ENCODE results near the gene PDCD6IP.

The PDCD6IP gene

DNA sequence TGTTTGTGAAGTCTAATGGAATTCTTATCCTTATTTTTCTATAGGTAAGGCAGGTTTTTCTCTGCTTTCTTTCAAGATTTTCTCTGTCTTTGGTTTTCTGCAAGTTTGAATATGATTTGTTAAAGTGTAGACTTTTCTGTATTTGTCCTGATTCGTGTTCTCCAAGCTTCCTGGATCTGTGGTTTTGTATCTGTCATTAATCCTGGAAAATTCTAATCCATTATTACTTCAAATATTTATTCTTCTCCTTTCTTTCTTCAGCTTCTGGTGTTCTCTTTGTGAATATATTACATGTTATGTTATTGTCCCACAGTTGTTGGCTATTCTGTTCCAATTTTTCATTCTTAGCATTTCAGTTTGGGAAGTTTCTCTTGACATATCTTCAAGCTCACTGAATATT lies 76.4 kb downstream of the PDCD6IP start:
- Histone ChIP-seq H3K4me3 (ENCODE audit: insufficient read length, low read depth) (no peak overlapping the region), H3K9ac (ENCODE audit: insufficient read length, low read depth) (no peak overlapping the region), H3K4me1 (ENCODE audit: insufficient read depth, insufficient read length) (peaks cover 2% of the 10 kb centered on the region), H3K36me3 (ENCODE audit: insufficient read depth, insufficient read length, low read length) (no peaks in the 10 kb centered on the region), H3K9me3 (ENCODE audit: insufficient read depth, low read length) (no peaks in the 10 kb centered on the region), H3K27me3 (ENCODE audit: insufficient read depth, insufficient read length) (no peaks in the 10 kb centered on the region)
- no peak for DNase-seq (ENCODE audit: low read depth, low spot score)
- no peak for TF ChIP-seq ZNF274 (IDR thresholded peaks at IDR 0.05; ENCODE audit: low read depth, low read length)

DNA sequence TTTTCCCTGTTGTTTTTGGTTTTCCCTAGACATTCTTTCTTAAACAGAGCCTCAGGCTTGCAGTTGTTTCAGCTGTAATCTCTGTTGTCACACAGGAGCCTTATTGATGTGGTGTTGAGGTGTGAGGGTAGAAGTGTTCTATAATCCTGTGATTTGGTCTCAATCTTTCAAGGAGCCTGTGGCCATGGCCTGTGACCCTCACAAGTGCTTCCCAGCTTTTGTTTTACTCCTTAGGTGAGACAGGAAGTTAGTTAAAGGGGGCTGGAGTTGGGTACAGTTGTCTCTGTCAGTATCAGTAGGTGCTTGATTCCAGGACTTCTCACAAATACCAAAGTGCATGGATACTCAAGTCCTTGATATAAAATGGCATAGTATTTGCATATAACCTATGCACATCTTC lies 77.2 kb downstream of the PDCD6IP start:
- Histone ChIP-seq H3K4me3 (ENCODE audit: insufficient read length, low read depth) (no peak overlapping the region), H3K9ac (ENCODE audit: insufficient read length, low read depth) (no peak overlapping the region), H3K27me3 (ENCODE audit: insufficient read depth, insufficient read length) (no peaks in the 10 kb centered on the region), H3K4me1 (ENCODE audit: insufficient read depth, insufficient read length) (no peaks in the 10 kb centered on the region), H3K36me3 (ENCODE audit: insufficient read depth, insufficient read length, low read length) (no peaks in the 10 kb centered on the region), H3K9me3 (ENCODE audit: insufficient read depth, low read length) (no peaks in the 10 kb centered on the region)
- TF ChIP-seq YY1 (IDR thresholded peaks at IDR 0.05; ENCODE audit: insufficient read depth, insufficient read length) (no peak), SUZ12 (IDR thresholded peaks at IDR 0.05; ENCODE audit: extremely low read depth, insufficient read depth, insufficient read length) (no peak), ZNF274 (IDR thresholded peaks at IDR 0.05; ENCODE audit: low read depth, low read length) (no peak)
- no peak for DNase-seq (ENCODE audit: low read depth, low spot score)

DNA sequence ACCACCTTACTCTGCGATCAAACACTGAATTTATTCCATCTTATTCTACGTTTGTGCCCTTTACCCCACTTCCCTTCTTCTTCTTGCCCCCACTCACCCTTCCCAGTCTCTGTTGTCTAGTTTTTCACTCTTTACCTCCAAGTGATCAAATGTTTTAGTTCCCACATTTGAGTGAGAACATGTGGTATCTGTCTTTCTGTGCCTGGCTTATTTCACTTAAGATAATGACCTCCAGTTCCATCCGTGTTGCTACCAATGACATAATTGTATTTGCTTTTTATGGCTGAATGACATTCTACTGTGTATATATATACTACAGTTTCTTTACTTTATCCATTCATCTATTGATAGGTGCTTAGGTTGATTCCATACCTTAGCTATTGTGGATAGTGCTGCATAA lies 78.8 kb downstream of the PDCD6IP start:
- no peaks in the 10 kb centered on the region for H3K4me1 ChIP-seq (ENCODE audit: insufficient read depth, insufficient read length)
- DNase-seq (ENCODE audit: low read depth, low spot score) = no peak
- H3K9me3 ChIP-seq (ENCODE audit: insufficient read depth, low read length) = no peaks in the 10 kb centered on the region
- H3K4me3 ChIP-seq (ENCODE audit: insufficient read length, low read depth) = no peak overlapping the region
- no peaks in the 10 kb centered on the region for H3K36me3 ChIP-seq (ENCODE audit: insufficient read depth, insufficient read length, low read length)
- H3K9ac ChIP-seq (ENCODE audit: insufficient read length, low read depth) = no peak overlapping the region
- TF ChIP-seq SUZ12 (IDR thresholded peaks at IDR 0.05; ENCODE audit: extremely low read depth, insufficient read depth, insufficient read length) (no peak), YY1 (IDR thresholded peaks at IDR 0.05; ENCODE audit: insufficient read depth, insufficient read length) (no peak), ZNF274 (IDR thresholded peaks at IDR 0.05; ENCODE audit: low read depth, low read length) (no peak)
- H3K27me3 ChIP-seq (ENCODE audit: insufficient read depth, insufficient read length) = no peaks in the 10 kb centered on the region

GRCh38 chr3:33879540-33879939 lies 81.1 kb downstream of the PDCD6IP start:
- Histone ChIP-seq H3K9me3 (ENCODE audit: insufficient read depth, low read length) (no peaks in the 10 kb centered on the region), H3K36me3 (ENCODE audit: insufficient read depth, insufficient read length, low read length) (no peaks in the 10 kb centered on the region), H3K9ac (ENCODE audit: insufficient read length, low read depth) (no peak overlapping the region), H3K4me1 (ENCODE audit: insufficient read depth, insufficient read length) (no peaks in the 10 kb centered on the region), H3K4me3 (ENCODE audit: insufficient read length, low read depth) (no peak overlapping the region), H3K27me3 (ENCODE audit: insufficient read depth, insufficient read length) (no peaks in the 10 kb centered on the region)
- no peak for DNase-seq (ENCODE audit: low read depth, low spot score)
- no peak for TF ChIP-seq YY1 (IDR thresholded peaks at IDR 0.05; ENCODE audit: insufficient read depth, insufficient read length)
- TF ChIP-seq SUZ12 (IDR thresholded peaks at IDR 0.05; ENCODE audit: extremely low read depth, insufficient read depth, insufficient read length) = no peak
- no peak for TF ChIP-seq ZNF274 (IDR thresholded peaks at IDR 0.05; ENCODE audit: low read depth, low read length)

DNA sequence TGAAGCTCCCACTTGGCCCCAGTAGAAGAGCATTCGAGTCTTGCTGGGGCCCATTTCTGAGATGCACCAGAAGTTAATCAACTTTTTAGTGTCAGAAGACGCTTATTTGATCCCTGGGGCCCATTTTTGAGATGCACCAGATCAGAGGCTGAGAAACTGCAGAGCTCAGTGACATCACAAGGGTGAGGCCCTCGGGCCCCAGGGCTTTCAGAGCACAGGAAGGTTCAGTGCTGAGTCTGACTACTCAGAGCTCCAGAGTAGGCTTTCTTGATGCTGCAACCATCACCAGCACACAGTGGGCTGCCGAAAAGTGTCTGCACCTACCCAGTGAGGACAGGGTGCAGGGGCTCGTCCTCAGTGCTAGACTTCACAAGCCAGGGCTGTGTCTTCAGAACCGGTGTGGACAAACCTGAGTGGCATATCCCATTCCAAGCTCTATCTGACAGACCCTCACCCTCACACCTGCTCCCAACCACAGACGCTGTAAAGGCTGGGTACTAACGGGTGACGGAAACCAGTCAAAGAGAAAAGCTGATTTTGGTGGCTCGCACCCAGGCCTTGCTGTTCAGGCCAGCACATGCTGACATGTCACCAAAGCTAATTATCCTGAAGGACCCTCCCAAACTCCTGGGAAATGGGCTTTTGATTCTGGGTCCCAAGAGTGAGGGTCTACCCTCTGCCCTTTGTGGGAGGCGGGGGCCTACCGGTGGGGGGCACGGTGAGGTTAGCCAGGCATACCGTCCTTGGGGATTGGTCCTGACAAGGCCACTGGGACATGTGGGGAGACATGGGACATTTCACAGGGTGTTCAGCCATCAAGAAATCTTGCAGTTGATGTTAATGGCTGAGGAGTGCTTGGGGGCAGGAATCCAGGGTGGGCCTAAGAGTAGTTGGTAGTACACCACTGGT lies 83.0 kb downstream of the PDCD6IP start:
- H3K9me3 ChIP-seq (ENCODE audit: insufficient read depth, low read length) = no peaks in the 10 kb centered on the region
- TF ChIP-seq YY1 (IDR thresholded peaks at IDR 0.05; ENCODE audit: insufficient read depth, insufficient read length) = no peak
- no peak for TF ChIP-seq SUZ12 (IDR thresholded peaks at IDR 0.05; ENCODE audit: extremely low read depth, insufficient read depth, insufficient read length)
- no peak for TF ChIP-seq ZNF274 (IDR thresholded peaks at IDR 0.05; ENCODE audit: low read depth, low read length)
- no peak for DNase-seq (ENCODE audit: low read depth, low spot score)

GRCh38 chr3:33882296-33882695 lies 83.9 kb downstream of the PDCD6IP start:
- no peaks in the 10 kb centered on the region for H3K4me1 ChIP-seq (ENCODE audit: insufficient read depth, insufficient read length)
- no peak for DNase-seq (ENCODE audit: low read depth, low spot score)
- H3K9ac ChIP-seq (ENCODE audit: insufficient read length, low read depth) = no peak overlapping the region
- no peaks in the 10 kb centered on the region for H3K9me3 ChIP-seq (ENCODE audit: insufficient read depth, low read length)
- H3K36me3 ChIP-seq (ENCODE audit: insufficient read depth, insufficient read length, low read length) = no peaks in the 10 kb centered on the region
- H3K4me3 ChIP-seq (ENCODE audit: insufficient read length, low read depth) = no peak overlapping the region
- TF ChIP-seq SUZ12 (IDR thresholded peaks at IDR 0.05; ENCODE audit: extremely low read depth, insufficient read depth, insufficient read length) (no peak), ZNF274 (IDR thresholded peaks at IDR 0.05; ENCODE audit: low read depth, low read length) (no peak), YY1 (IDR thresholded peaks at IDR 0.05; ENCODE audit: insufficient read depth, insufficient read length) (no peak)
- H3K27me3 ChIP-seq (ENCODE audit: insufficient read depth, insufficient read length) = no peaks in the 10 kb centered on the region

More for the DNA sequence above, 83.0 kb downstream of the PDCD6IP start:
- Histone ChIP-seq H3K4me3 (ENCODE audit: insufficient read length, low read depth) (no peak overlapping the region), H3K36me3 (ENCODE audit: insufficient read depth, insufficient read length, low read length) (no peaks in the 10 kb centered on the region), H3K9ac (ENCODE audit: insufficient read length, low read depth) (no peak overlapping the region), H3K27me3 (ENCODE audit: insufficient read depth, insufficient read length) (no peaks in the 10 kb centered on the region), H3K4me1 (ENCODE audit: insufficient read depth, insufficient read length) (no peaks in the 10 kb centered on the region)

DNA sequence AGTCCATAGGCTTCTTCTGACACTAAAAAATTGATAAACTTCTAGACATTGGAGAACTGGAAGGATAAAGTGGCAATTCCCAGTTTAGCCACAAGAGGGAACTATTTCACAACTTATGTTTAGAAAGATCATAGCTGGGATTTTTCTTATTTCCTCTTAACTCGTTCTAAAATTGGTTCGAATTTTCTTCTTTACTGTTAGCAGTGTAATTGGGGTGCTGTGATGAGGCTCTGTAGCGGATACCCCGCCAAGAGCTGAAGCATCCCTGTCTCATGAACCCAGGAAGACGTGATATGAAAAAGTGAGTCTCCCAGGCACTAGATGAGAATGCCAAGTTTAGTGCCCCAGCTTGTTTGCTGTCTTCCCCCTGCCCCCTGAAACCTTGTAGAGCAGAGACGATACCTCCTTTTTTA lies 85.1 kb downstream of the PDCD6IP start:
- Histone ChIP-seq H3K9ac (ENCODE audit: insufficient read length, low read depth) (peak overlapping the region; percentile 54), H3K4me1 (ENCODE audit: insufficient read depth, insufficient read length) (no peaks in the 10 kb centered on the region), H3K4me3 (ENCODE audit: insufficient read length, low read depth) (no peak overlapping the region), H3K36me3 (ENCODE audit: insufficient read depth, insufficient read length, low read length) (no peaks in the 10 kb centered on the region), H3K9me3 (ENCODE audit: insufficient read depth, low read length) (no peaks in the 10 kb centered on the region), H3K27me3 (ENCODE audit: insufficient read depth, insufficient read length) (no peaks in the 10 kb centered on the region)
- DNase-seq (ENCODE audit: low read depth, low spot score) = peak; percentile 28
- TF ChIP-seq ZNF274 (IDR thresholded peaks at IDR 0.05; ENCODE audit: low read depth, low read length) = no peak
- TF ChIP-seq YY1 (IDR thresholded peaks at IDR 0.05; ENCODE audit: insufficient read depth, insufficient read length) = no peak
- TF ChIP-seq SUZ12 (IDR thresholded peaks at IDR 0.05; ENCODE audit: extremely low read depth, insufficient read depth, insufficient read length) = no peak

Measured in NT2/D1 (cell line).